B cell (primary cell): Measurements from ENCODE around the gene SLC44A2.

Source experiments
- CTCF ChIP-seq: fragments of 200-600 bp; IDR thresholded peaks from one replicate; pipeline ENCODE4 v1.8.0; 2022; ENCODE audit warnings: antibody characterized with exemption, mild to moderate bottlenecking
- EZH2 ChIP-seq: IDR thresholded peaks from 2 replicates; pipeline ENCODE4 v1.6.1; 2012; ENCODE audit warnings: borderline replicate concordance, low read depth, mild to moderate bottlenecking, moderate library complexity, low read length; ENCODE audit not compliant: insufficient read depth, poor library complexity, severe bottlenecking

- TF ChIP-seq CTCF (peak; percentile 90), EZH2 (no peak)
Measured at GRCh38 chr19:10644260-10645007, 19.1 kb downstream of the SLC44A2 start.
